ENCODE measurements around the gene OTUD5. TPM values are rescaled to one million over a fixed set of nuclear protein-coding genes. Genes with fewer than 3 reads are reported as not detected.

OTUD5 gene
- total RNA-seq, 1 donor from 2014 or later = 72.3 TPM

GRCh38 chrX:48976086-48976485 is 18.7 kb upstream of the OTUD5 start:
- H3K36me3 ChIP-seq = peaks cover 15 to 24% of the 10 kb centered on the region in 2 donors

GRCh38 chrX:48975541-48975940 is 18.1 kb upstream of the OTUD5 start:
- Histone ChIP-seq H3K36me3 (peaks cover 12 to 20% of the 10 kb centered on the region in 2 donors), H3K27me3 (no peaks in the 10 kb centered on the region), H3K9me3 (no peaks in the 10 kb centered on the region), H3K4me1 (no peaks in the 10 kb centered on the region), H3K4me3 (no peak overlapping the region), H3K27ac (no peak overlapping the region)
- DNase-seq (ENCODE audit: low spot score in 2 of 2) = no peak
- TF ChIP-seq CTCF (IDR thresholded peaks at IDR 0.05) = no peak
- intact Hi-C loops (cut with DNase I) = loop anchor here (10.0 kb wide), 1 partner anchor 129 kb away; no protein-coding TSS in a partner anchor

More at GRCh38 chrX:48976086-48976485, 18.7 kb upstream of the OTUD5 start:
- intact Hi-C loops (cut with DNase I) = loop anchor here (10.0 kb wide), 1 partner anchor 129 kb away; no protein-coding TSS in a partner anchor
- Histone ChIP-seq H3K9me3 (no peaks in the 10 kb centered on the region), H3K27me3 (no peaks in the 10 kb centered on the region), H3K27ac (no peak overlapping the region), H3K4me1 (no peaks in the 10 kb centered on the region), H3K4me3 (no peak overlapping the region)
- no peak for TF ChIP-seq CTCF (IDR thresholded peaks at IDR 0.05)
- no peak for DNase-seq (ENCODE audit: low spot score in 2 of 2)

DNA sequence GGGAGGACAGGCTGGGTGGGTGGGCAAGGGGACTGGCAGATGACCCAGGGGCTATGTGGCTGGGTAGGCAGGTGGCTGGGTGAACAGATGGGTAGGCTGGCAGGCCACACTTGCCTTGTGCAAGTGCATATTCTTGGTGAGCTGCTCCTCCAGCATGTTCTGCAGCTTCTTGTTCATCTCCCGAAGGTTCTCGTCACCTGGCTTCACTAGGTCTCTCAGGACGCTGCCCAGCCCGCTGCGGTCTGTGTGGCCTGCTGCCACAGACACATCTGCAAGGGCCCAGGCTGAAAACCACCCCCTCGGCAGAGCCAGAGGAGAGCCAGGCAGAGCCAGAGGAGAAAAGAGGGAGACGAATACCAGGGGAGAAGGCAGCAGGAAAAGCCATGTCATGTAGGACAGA is 17.6 kb upstream of the OTUD5 start:
- H3K9me3 ChIP-seq = no peaks in the 10 kb centered on the region
- peaks cover 12 to 17% of the 10 kb centered on the region in 2 donors for H3K36me3 ChIP-seq
- H3K4me1 ChIP-seq = no peaks in the 10 kb centered on the region
- no peak overlapping the region for H3K27ac ChIP-seq
- no peak for DNase-seq (ENCODE audit: low spot score in 2 of 2)
- H3K4me3 ChIP-seq = no peak overlapping the region
- no peaks in the 10 kb centered on the region for H3K27me3 ChIP-seq
- intact Hi-C loops (cut with DNase I) = loop anchor here (10.0 kb wide), 1 partner anchor 130 kb away; no protein-coding TSS in a partner anchor
- TF ChIP-seq CTCF (IDR thresholded peaks at IDR 0.05) = no peak

- peaks cover 12 to 15% of the 10 kb centered on the region in 2 donors for H3K36me3 ChIP-seq
- no peaks in the 10 kb centered on the region for H3K9me3 ChIP-seq
- intact Hi-C loops (cut with DNase I) = loop anchor here (10.0 kb wide), 1 partner anchor 130 kb away; no protein-coding TSS in a partner anchor
- H3K27ac ChIP-seq = no peak overlapping the region
- no peak for TF ChIP-seq CTCF (IDR thresholded peaks at IDR 0.05)
- H3K27me3 ChIP-seq = no peaks in the 10 kb centered on the region
- no peak overlapping the region for H3K4me3 ChIP-seq
- no peak for DNase-seq (ENCODE audit: low spot score in 2 of 2)
- no peaks in the 10 kb centered on the region for H3K4me1 ChIP-seq
These were observed 17.2 kb upstream of the OTUD5 start for GRCh38 chrX:48974574-48974973.

DNA sequence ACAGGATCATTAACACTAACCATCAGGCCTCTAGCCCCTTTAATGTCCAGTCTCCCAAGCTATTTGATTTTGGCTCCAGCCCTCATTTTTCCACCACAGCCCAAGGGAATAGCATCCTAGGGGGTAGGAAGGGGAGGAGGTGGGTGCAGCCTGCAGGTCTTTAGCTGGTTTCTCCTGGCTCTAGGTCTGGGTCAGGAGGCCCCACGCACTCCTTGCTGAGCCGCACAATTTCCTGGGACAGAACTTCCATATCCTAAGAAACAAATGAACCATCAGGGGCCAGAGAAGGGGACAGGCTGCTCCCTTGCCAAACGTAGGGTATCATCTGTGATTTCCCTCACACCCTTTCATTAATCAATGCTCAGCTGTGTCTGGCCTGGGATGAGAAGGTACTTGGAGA is 16.6 kb upstream of the OTUD5 start:
- Histone ChIP-seq H3K27me3 (no peaks in the 10 kb centered on the region), H3K4me1 (no peaks in the 10 kb centered on the region), H3K36me3 (peaks cover 12 to 15% of the 10 kb centered on the region in 2 donors), H3K9me3 (no peaks in the 10 kb centered on the region), H3K27ac (no peak overlapping the region), H3K4me3 (no peak overlapping the region)
- DNase-seq (ENCODE audit: low spot score in 2 of 2) = no peak
- no peak for TF ChIP-seq CTCF (IDR thresholded peaks at IDR 0.05)
- intact Hi-C loops (cut with DNase I) = loop anchor here (10.0 kb wide), 1 partner anchor 131 kb away; no protein-coding TSS in a partner anchor

All from ascending aorta (tissue), 2 donors.